NCI-H1930 (cell line): ENCODE data around the gene PLEKHA8.

Source experiments
- DNase-seq, 2 experiments: peaks; one replicate each; lab custom pipeline; 2025; lab: John Stamatoyannopoulos, UW

PLEKHA8 gene

GRCh38 chr7:30169579-30169978, 141.4 kb downstream of the PLEKHA8 start:
- no peak for DNase-seq

GRCh38 chr7:30170476-30171205, 142.4 kb downstream of the PLEKHA8 start:
- DNase-seq = no peak

- no peak for DNase-seq
Observed at GRCh38 chr7:30171766-30172447, 143.7 kb downstream of the PLEKHA8 start.

- no peak for DNase-seq
Observed at GRCh38 chr7:30172451-30172850, 144.2 kb downstream of the PLEKHA8 start.

GRCh38 chr7:30173058-30173897, 145.1 kb downstream of the PLEKHA8 start:
- DNase-seq = peak; percentile 79 to 81

GRCh38 chr7:30175180-30175579, 147.0 kb downstream of the PLEKHA8 start:
- no peak for DNase-seq

- DNase-seq = no peak
Observed at GRCh38 chr7:30175636-30176147, 147.5 kb downstream of the PLEKHA8 start.

GRCh38 chr7:30176463-30177109, 148.4 kb downstream of the PLEKHA8 start:
- no peak for DNase-seq

- no peak for DNase-seq
Observed at GRCh38 chr7:30177186-30177585, 149.0 kb downstream of the PLEKHA8 start.

- no peak for DNase-seq
Observed at GRCh38 chr7:30177965-30178364, 149.8 kb downstream of the PLEKHA8 start.

GRCh38 chr7:30178748-30179436, 150.7 kb downstream of the PLEKHA8 start:
- DNase-seq = no peak
